Measurements from ENCODE around the gene PRKCG.
"Not testable (repeated sequence)": the region's sequence is repeated elsewhere in the genome, so short reads cannot be mapped to it uniquely, and the experiment has no call there.

The PRKCG gene

GRCh38 chr19:53945998-53946397, 64.0 kb downstream of the PRKCG start:
- DNase-seq: no peak

GRCh38 chr19:53947624-53948023, 65.6 kb downstream of the PRKCG start:
- no peak for DNase-seq

- not testable (repeated sequence) for DNase-seq
Measured at GRCh38 chr19:53948611-53949010, 66.6 kb downstream of the PRKCG start.

- DNase-seq: no peak
Measured at GRCh38 chr19:53951436-53951835, 69.4 kb downstream of the PRKCG start.

GRCh38 chr19:53951947-53952346, 70.0 kb downstream of the PRKCG start:
- DNase-seq: no peak

- DNase-seq: no peak
Measured at GRCh38 chr19:53953383-53953782, 71.4 kb downstream of the PRKCG start.
